ENCODE results near the gene KIRREL2. TPM values are rescaled to one million over a fixed set of nuclear protein-coding genes. Genes with fewer than 3 reads are reported as not detected.

The KIRREL2 gene
- total RNA-seq, 1 experiment from 2014 or later, result 5.0 TPM

DNA sequence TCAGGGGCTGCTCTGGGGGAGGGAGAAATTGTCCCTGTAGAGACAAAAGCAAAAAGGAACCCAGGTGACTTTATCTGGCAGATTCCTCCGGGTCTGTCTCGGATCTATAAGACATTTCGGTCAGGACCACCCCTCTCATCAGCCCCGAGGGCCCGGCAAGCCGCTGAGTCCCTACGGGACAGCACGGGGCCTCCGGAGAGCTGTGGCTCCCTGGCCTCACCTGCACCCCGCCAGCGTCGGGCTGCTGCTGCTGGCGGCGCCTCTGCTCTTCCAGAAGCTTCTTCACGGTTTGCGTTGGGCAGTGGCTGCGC is 41.7 kb downstream of the KIRREL2 start:
- ChIA-PET CTCF (no interaction called here), POLR2A (interaction anchor here (0.6 kb wide), 1 partner anchor 12 kb away, joined by 6 read pairs; no protein-coding TSS in a partner anchor)
- peak overlapping the region; percentile 90 for H3K27ac ChIP-seq (ENCODE audit: low read length)
- intact Hi-C loops (cut with micrococcal nuclease; ENCODE audit: unreplicated experiment), result no loop called here
- BruUV-seq (replicated peaks), result no TSS peak
- peaks cover 23% of the 10 kb centered on the region for H3K4me1 ChIP-seq (ENCODE audit: control insufficient read depth, insufficient read depth, low read length)
- H3K4me3 ChIP-seq (ENCODE audit: low read depth in 2 of 2, low read length in 2 of 2), result peak overlapping the region; percentile 88 to 90
- ATAC-seq, result no peak
- no peaks in the 10 kb centered on the region for H3K27me3 ChIP-seq (ENCODE audit: control insufficient read depth, insufficient read depth, low read length)
- in situ Hi-C loops (cut with HindIII; ENCODE audit: low pct_unique_long_range_greater_than_20kb, low sequenced_read_pairs), result no loop called here
- H3K36me3 ChIP-seq (ENCODE audit: control insufficient read depth, insufficient read depth, low read length), result no peaks in the 10 kb centered on the region
- TF ChIP-seq TCF7L2 (IDR thresholded peaks at IDR 0.05; ENCODE audit: low read depth, low read length), result no peak
- TF ChIP-seq, protein P1, sequence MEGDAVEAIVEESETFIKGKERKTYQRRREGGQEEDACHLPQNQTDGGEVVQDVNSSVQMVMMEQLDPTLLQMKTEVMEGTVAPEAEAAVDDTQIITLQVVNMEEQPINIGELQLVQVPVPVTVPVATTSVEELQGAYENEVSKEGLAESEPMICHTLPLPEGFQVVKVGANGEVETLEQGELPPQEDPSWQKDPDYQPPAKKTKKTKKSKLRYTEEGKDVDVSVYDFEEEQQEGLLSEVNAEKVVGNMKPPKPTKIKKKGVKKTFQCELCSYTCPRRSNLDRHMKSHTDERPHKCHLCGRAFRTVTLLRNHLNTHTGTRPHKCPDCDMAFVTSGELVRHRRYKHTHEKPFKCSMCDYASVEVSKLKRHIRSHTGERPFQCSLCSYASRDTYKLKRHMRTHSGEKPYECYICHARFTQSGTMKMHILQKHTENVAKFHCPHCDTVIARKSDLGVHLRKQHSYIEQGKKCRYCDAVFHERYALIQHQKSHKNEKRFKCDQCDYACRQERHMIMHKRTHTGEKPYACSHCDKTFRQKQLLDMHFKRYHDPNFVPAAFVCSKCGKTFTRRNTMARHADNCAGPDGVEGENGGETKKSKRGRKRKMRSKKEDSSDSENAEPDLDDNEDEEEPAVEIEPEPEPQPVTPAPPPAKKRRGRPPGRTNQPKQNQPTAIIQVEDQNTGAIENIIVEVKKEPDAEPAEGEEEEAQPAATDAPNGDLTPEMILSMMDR (IDR thresholded peaks at IDR 0.05), result no peak
- no peak for TF ChIP-seq POLR2AphosphoS5 (IDR thresholded peaks at IDR 0.05; ENCODE audit: low read depth, low read length)
- no peak for TF ChIP-seq SIN3A (IDR thresholded peaks at IDR 0.05; ENCODE audit: borderline replicate concordance, insufficient read depth, low read depth, low read length)
- no peak for TF ChIP-seq REST (IDR thresholded peaks at IDR 0.05; ENCODE audit: insufficient read depth in 1 of 2, low read depth in 2 of 2, low read length in 1 of 2)
- no peaks in the 10 kb centered on the region for H3K9me3 ChIP-seq (ENCODE audit: control insufficient read depth, insufficient read depth, low read depth, low read length)
- no peak for DNase-seq (ENCODE audit: low read depth, low spot score)

GRCh38 chr19:35899547-35900214 is 43.0 kb downstream of the KIRREL2 start:
- POLR2A ChIA-PET, result interaction anchor here (0.6 kb wide), 1 partner anchor 155 kb away, joined by 4 read pairs; no protein-coding TSS in a partner anchor
- no peaks in the 10 kb centered on the region for H3K9me3 ChIP-seq (ENCODE audit: control insufficient read depth, insufficient read depth, low read depth, low read length)
- no peak for DNase-seq (ENCODE audit: low read depth, low spot score)
- CTCF ChIA-PET, result no interaction called here
- peak overlapping the region; percentile 88 to 90 for H3K4me3 ChIP-seq (ENCODE audit: low read depth in 2 of 2, low read length in 2 of 2)
- H3K4me1 ChIP-seq (ENCODE audit: control insufficient read depth, insufficient read depth, low read length), result peaks cover 23% of the 10 kb centered on the region
- in situ Hi-C loops (cut with HindIII; ENCODE audit: low pct_unique_long_range_greater_than_20kb, low sequenced_read_pairs) (loop anchor here (10.0 kb wide), 1 partner anchor 65 kb away; no protein-coding TSS in a partner anchor), intact Hi-C loops (cut with micrococcal nuclease; ENCODE audit: unreplicated experiment) (no loop called here)
- ATAC-seq, result peak; percentile 86
- peak overlapping the region; percentile 90 for H3K27ac ChIP-seq (ENCODE audit: low read length)
- no peaks in the 10 kb centered on the region for H3K36me3 ChIP-seq (ENCODE audit: control insufficient read depth, insufficient read depth, low read length)
- H3K27me3 ChIP-seq (ENCODE audit: control insufficient read depth, insufficient read depth, low read length), result no peaks in the 10 kb centered on the region
- TF ChIP-seq TCF7L2 (IDR thresholded peaks at IDR 0.05; ENCODE audit: low read depth, low read length) (no peak), REST (IDR thresholded peaks at IDR 0.05; ENCODE audit: insufficient read depth in 1 of 2, low read depth in 2 of 2, low read length in 1 of 2) (peak in 1 of 2 experiments; percentile 71; a peak in 1 of 4 replicates), SIN3A (IDR thresholded peaks at IDR 0.05; ENCODE audit: borderline replicate concordance, insufficient read depth, low read depth, low read length) (peak; percentile 91; the same call in 1 of the 2 replicates), POLR2AphosphoS5 (IDR thresholded peaks at IDR 0.05; ENCODE audit: low read depth, low read length) (peak; percentile 75)
- TF ChIP-seq, protein P1 (IDR thresholded peaks at IDR 0.05), result no peak
- no TSS peak for BruUV-seq (replicated peaks)
